G401.6 (cell line): Measurements from ENCODE around the gene CCNG2.

ENCODE experiments used
- FAIRE-seq: peaks from 2 replicates; lab custom pipeline; 2012; peaks lifted over from hg19 to GRCh38; lab: Jason Lieb, UNC

Gene CCNG2

DNA sequence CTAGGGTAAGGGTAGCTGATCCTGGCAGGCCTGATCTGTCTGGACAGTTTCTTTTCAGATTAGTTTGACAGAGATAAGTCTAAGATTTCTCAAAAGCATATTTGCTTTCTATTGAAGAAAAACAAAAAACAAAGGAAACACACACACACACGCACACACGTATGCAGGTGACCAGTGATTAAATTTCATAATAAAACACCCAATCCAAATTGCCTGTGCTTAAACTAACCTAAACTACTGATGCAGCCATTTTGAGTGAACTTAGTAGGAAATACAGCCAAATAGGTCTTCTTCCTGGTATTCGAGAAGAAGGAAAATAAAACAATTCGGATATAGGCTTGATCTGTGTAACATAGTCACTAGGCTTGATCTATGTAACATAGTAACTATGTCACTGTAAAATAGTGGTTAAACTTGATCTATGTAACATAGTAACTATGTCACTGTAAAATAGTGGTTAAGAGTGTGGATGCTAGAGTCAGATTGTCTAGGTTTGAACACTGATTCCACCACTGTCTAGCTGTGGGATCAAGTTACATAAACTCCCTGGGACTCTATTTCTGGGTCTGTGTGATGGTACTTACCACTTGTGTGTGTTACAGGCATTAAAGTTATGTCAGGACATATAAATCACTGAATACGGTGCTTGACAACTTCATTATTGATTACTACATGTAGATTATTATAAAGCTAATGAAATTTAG is 9.8 kb upstream of the CCNG2 start:
- no peak for FAIRE-seq

DNA sequence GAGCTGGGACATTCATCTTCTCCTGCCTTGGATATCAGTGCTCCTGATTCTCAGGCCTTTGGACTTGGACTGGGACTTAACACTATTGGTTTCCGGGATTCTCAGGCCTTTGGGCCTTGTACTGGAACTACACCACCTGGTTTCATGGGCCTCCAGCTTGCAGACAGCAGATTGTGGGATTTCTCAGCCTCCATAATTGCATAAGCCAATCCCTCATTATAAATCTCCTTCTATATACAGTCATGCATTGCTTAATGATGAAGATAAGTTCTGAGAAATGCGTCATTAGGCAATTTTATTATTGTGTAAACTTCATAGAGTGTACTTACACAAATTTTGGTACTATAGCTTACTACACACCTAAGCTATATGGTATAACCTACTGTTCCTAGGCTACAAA is 8.9 kb upstream of the CCNG2 start:
- no peak for FAIRE-seq

- FAIRE-seq = no peak
These were observed 7.2 kb upstream of the CCNG2 start for GRCh38 chr4:77149789-77150188.

DNA sequence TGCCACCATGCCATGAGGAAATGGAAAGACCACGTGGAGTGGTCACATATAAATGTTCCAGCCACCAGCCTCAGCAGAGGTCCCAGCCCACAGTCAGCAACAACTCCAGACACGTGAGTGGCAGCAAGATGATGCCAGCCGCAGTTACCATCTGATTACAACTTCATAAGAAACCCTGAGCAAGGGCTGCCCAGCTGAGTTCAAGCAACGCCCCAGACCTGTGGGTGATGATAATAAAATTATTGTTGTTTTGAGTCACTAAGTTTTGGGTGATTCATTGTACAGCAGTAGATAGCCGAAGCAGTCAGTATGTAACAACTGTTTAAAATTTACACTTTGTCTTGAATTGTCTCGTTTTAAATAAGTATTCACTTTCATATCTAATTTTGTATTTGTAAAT is 5.8 kb upstream of the CCNG2 start:
- FAIRE-seq = no peak

GRCh38 chr4:77152421-77152820 is 4.6 kb upstream of the CCNG2 start:
- FAIRE-seq = no peak

- FAIRE-seq = no peak
These were observed 4.0 kb upstream of the CCNG2 start for GRCh38 chr4:77153006-77153405.

GRCh38 chr4:77154065-77154464 is 2.9 kb upstream of the CCNG2 start:
- no peak for FAIRE-seq

- FAIRE-seq = no peak
These were observed 2.1 kb upstream of the CCNG2 start for GRCh38 chr4:77154761-77155499.

DNA sequence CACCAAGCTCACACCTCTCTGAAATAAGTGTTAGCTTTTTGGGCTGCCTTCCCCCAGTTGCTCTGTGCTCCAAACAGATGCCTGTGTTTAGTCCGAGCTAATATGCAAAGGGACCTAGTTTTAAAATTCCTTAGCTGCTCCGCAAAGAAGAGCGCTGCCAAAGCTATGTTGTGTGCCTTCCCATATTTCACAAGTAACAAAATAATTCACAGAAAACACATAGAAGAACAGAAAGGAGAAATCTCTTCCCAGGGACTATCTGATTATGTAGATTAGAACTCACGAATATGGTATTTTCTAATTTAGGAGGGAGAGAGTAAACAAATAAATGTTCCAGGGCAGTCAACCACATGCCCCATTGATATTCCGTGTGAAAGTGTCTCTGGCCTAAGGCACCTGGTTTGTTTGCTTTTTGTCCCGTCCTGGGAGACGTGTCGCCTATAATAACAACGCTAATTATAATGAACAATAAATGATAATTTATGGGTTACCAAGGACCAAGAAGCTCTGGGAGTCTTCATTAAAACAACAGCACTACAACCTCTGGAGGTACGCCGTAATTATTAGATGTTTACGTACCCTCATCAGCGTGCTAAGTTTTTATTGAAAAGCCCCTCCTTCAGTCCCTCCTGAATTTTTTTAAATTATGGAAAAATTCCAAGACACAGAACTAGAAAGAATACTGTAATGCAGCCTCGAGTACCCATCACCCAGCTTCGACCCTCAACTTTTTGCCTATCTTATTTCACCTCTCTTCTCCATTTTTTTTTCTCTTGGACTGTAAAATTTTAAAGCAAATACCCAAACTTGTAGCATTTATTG is 1.2 kb upstream of the CCNG2 start:
- FAIRE-seq = no peak

DNA sequence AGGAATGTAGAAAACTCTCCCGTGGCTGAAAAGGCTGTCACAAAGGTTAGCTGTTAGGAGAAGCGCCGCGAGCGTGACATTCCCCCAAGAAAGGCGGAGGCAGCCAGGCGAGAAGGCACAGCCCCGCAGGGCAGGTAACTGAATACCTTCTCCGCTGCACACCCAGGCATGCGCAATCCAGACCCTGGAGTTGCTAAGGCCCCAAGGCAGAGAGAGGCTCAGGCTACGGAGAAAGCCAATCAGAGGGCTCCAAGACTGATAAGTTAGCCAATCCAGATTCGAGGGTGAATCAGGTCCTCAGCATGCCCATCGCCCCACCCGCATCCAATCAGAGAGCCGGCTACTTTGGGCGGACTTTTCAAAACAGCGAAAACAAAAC is 485 bp upstream of the CCNG2 start:
- peak; percentile 100 for FAIRE-seq

DNA sequence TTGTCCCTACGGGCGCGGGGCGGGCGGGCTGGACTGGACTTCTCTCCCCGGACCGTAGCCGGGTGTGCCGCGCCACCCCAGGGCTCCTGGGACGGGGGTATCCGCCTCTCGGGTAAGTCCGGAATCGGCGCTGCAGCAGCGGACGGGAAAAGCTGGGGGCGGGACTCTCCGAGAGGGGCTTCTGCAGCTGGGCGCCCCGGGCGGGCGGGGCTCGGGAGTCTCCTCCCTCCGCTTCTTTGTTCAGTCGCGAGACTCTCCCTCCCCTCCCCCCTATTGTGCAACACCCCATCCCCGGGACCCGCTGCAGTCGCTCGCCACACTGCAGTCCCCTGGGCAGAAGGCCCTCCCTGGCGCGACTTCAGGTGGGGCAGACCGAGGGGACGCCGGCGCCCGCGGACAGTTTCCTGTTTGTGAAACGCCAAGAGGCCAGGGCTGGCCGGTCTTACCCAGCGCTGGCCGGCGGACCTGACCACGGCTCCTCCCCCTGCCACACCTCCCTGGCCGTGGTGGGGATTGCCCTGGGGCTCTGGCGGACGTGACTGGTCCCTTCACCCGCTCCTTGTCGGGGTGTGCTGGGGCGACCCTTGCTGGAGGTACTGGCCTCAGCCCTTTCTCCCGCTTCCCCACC is 966 bp downstream of the CCNG2 start:
- no peak for FAIRE-seq

DNA sequence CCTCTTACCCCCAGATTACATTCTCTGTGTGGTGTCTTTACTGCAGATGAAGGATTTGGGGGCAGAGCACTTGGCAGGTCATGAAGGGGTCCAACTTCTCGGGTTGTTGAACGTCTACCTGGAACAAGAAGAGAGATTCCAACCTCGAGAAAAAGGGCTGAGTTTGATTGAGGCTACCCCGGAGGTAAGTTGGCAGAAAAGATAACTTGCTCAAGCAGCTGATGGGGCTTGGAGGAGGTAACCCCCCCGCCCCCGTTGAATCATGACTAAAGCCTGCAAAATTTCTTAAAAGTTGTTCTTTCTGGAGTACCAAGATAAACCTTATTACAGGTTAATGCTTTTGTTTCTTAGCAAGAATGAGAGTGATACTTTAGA is 1.5 kb downstream of the CCNG2 start:
- FAIRE-seq = no peak

DNA sequence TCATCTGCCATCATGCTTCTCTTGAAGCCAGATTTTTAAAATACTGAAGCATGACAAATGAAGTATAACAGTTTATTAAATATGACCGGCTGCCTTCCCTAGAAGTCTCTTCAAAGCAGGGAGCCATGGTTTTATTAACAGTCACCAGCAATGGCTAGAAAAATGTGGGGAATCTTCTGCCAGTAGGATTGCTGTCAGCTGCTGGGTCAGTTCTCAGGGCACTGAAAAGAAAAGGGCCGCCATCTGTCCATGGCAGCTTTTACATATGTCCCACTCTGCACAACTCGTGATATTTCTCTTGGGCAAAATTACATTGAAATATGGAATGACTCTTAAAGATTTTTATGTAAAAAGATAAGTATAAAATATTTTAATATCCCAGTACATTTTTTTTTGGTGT is 2.8 kb downstream of the CCNG2 start:
- FAIRE-seq = no peak

- FAIRE-seq = no peak
These were observed 6.6 kb downstream of the CCNG2 start for GRCh38 chr4:77163641-77164040.

DNA sequence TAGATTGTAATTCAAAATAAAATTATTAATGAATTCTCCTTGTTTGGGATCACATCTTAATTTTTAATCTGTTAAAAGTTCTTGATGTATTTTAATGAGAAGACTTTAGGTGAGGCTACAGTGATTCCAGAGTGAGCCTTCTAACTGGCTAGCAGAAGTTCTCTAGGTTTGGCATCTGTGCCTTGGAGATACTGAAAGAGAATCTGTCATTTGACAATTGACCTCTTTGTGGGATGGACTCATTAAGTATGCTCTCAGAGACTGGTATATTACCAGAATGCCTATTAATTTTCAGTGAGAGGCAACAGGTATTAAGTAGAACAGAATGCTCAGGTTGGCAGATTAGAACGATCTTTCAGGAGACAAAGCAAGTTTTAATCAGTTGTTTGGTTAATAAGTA is 10.2 kb downstream of the CCNG2 start:
- FAIRE-seq = no peak

DNA sequence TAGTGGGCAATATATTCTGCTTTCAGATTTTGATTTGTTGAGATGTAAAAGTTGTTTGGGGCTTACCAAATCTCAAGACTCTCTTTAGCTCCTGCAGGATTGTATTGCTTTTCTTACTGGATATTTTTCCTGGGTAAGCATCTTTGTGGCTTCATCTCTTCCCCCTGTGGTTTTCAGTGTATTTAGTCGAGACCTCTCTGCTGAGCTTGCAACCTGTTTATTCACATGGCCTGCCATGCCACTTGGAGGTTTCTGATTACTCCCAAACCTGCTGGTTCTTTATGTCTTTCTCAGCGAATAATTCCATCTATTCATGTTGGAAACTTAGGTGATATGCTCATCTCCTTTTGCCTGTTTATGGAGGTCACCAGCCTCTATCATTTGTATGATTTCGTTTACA is 10.9 kb downstream of the CCNG2 start:
- no peak for FAIRE-seq

GRCh38 chr4:77169481-77169880 is 12.5 kb downstream of the CCNG2 start:
- FAIRE-seq = no peak

- FAIRE-seq = no peak
These were observed 13.9 kb downstream of the CCNG2 start for GRCh38 chr4:77170926-77171325.

- FAIRE-seq = no peak
These were observed 15.3 kb downstream of the CCNG2 start for GRCh38 chr4:77172336-77172735.

DNA sequence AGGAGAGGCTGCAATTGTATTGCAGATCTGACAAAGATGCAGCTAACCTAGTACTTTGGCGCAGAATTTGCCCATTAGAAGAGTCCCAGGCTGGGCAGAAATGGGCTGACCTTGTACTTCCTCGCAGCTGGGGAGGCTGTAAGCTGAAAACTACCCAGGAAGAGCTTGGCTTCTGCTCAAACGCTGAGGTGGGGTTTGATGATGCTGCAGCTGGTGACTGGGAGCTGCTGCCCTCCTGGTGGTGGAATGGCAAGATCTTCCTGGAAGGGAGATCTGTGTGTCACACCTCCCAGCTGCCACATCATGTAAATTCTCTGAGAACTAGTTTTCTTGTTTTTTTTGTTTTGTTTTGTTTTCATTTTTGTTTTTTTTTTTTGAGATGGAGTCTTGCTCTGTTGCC is 17.4 kb downstream of the CCNG2 start:
- FAIRE-seq = no peak

DNA sequence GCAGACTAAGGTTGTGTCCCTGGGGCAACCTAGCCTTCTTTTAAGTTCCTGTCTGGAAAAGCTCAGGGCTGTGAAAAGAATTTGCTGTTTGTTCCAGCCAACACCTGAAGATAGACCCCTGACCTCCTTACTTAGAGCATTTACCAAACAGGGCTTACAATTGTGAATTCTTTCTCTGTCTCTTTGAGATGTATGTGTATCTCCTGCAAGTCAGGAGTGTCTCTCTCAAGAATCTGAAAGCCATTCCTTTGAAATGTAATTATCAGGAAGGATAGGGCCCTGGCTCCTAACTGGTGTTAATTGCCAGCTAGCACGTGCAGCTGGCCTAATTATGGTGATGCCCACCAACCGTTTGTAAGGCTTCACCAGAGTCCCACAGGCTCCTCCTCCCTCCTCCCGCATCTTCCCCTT is 18.2 kb downstream of the CCNG2 start:
- no peak for FAIRE-seq

DNA sequence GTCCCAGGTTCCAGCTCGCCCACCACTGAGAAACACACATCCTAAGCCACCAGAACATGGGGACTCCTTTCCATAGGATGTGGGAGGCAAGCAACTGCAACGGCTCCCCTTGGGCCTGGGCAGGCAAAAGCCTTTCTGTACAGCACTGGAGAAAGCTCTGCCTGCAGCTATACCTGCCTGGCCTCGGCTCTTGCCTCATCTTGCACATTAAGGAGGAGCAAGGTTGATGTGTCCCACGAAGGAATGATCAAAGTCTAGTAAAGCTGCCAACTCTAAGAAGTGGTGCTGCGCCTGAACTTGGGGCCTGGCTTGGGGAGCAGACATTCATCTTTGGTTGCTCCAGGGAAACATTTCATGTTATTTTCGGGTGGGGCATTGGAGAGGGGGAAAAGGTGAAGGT is 19.6 kb downstream of the CCNG2 start:
- FAIRE-seq = no peak

DNA sequence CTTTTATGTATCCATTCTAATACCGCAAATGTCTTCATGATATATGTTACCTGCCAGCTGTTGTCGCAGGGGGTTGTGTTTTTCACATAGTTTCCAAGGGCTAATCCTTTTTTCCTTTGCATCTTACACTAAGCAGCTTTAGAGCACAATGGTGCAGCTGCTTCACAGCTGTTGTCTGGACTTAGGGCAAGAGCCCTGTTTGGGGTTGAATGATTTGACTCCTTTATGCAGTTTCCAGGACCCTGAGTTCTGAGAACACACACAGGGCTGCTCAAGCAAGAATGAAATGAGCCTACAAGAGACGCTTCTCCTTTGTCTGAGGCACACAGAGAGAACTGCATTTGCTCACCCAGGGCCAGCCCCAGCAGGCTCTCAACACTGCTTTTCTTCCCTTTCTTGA is 20.2 kb downstream of the CCNG2 start:
- FAIRE-seq = no peak
